ENCODE data around the gene SF3A1. TPM values are rescaled to one million over a fixed set of nuclear protein-coding genes. Genes with fewer than 3 reads are reported as not detected.

SF3A1 gene
- total RNA-seq, 1 donor from 2014 or later: 190 TPM

GRCh38 chr22:30400159-30400558 lies 43.5 kb upstream of the SF3A1 start:
- no peak overlapping the region for H3K4me3 Mint-ChIP-seq
- H3K27ac Mint-ChIP-seq: no peak overlapping the region

DNA sequence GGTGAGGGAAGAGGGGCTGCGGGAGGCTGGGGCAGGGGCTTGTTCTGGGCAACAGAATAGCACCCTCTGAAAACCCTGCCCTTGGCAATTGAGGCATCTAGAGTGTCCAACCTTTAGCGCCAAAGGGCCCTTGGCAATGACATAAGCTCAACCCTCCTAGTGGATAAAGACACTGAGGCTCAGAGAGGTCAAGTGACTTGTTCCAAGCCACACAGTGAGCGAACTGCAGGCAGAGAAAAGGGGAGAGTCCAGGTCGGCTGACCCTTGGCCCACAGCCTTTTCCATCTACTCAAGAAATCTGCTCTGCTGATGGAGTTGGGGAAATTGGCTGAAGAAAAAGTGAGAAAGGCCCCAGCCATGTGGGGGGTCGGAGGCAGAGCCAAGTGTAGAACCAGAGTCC lies 43.0 kb upstream of the SF3A1 start:
- no peaks in the 10 kb centered on the region for H3K9me3 Mint-ChIP-seq
- DNase-seq (ENCODE audit: extremely low spot score, unreplicated experiment): no peak
- no peak overlapping the region for H3K27ac Mint-ChIP-seq
- H3K36me3 Mint-ChIP-seq: no peaks in the 10 kb centered on the region
- H3K27me3 Mint-ChIP-seq: peaks cover 16% of the 10 kb centered on the region
- H3K4me3 Mint-ChIP-seq: no peak overlapping the region
- no peak for TF ChIP-seq CTCF (conservative IDR thresholded peaks at IDR 0.05)
- peaks cover 16% of the 10 kb centered on the region for H3K4me1 Mint-ChIP-seq (ENCODE audit: unreplicated experiment)

More at GRCh38 chr22:30400159-30400558, 43.5 kb upstream of the SF3A1 start:
- TF ChIP-seq CTCF (conservative IDR thresholded peaks at IDR 0.05): no peak
- Mint-ChIP-seq H3K36me3 (no peaks in the 10 kb centered on the region), H3K27me3 (peaks cover 16% of the 10 kb centered on the region), H3K4me1 (ENCODE audit: unreplicated experiment) (peaks cover 16% of the 10 kb centered on the region), H3K9me3 (no peaks in the 10 kb centered on the region)
- DNase-seq (ENCODE audit: extremely low spot score, unreplicated experiment): no peak

- no peak for TF ChIP-seq CTCF (conservative IDR thresholded peaks at IDR 0.05)
- peak overlapping the region; percentile 48 for H3K27ac Mint-ChIP-seq
- no peak for DNase-seq (ENCODE audit: extremely low spot score, unreplicated experiment)
- H3K36me3 Mint-ChIP-seq: no peaks in the 10 kb centered on the region
- H3K4me3 Mint-ChIP-seq: peak overlapping the region; percentile 73
- H3K9me3 Mint-ChIP-seq: no peaks in the 10 kb centered on the region
- H3K4me1 Mint-ChIP-seq (ENCODE audit: unreplicated experiment): peaks cover 16% of the 10 kb centered on the region
- H3K27me3 Mint-ChIP-seq: peaks cover 16% of the 10 kb centered on the region
Measured at GRCh38 chr22:30398685-30399680, 42.3 kb upstream of the SF3A1 start.

GRCh38 chr22:30397656-30398635 lies 41.3 kb upstream of the SF3A1 start:
- Mint-ChIP-seq H3K9me3 (no peaks in the 10 kb centered on the region), H3K27me3 (peaks cover 23% of the 10 kb centered on the region), H3K4me3 (peak overlapping the region; percentile 86), H3K36me3 (no peaks in the 10 kb centered on the region), H3K27ac (peak overlapping the region; percentile 48), H3K4me1 (ENCODE audit: unreplicated experiment) (peaks cover 20% of the 10 kb centered on the region)
- DNase-seq (ENCODE audit: extremely low spot score, unreplicated experiment): no peak
- no peak for TF ChIP-seq CTCF (conservative IDR thresholded peaks at IDR 0.05)

DNA sequence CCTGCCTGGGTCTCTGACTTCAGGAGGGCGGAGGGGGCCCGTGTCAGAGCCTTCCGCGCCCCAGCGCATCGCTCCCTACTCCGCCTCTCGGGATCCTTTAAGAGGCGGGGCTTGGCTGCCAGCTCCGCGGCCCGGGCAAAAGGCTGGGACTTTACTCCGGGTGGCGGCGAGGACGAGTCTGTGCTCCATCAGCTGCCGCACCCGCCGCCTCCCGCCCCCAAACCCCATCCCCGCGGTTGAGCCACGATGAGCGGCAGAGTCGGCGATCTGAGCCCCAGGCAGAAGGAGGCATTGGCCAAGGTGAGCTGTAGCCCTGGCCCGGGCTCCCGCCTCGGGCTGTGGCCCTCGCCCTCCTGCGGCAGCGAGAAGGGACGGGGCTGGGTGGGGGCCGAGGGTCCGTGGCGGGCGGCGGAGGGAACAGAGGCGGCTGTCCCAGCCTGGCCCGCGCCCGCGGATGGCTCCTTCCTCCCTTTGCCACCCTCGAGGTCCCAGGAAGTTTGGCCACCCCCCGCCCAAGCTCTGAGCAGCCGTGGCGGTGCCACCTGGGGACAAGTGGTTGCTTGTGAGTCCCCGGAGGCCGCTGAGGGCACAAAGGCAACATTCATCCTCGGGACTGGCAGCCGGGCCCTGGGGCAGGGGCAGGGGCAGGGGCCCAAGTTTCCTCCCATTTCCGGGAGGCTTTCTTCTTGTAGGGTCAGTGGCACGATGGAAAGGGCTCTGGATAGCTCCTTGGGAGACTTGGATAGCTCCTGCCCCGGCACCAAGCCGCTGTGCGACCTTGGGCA lies 40.4 kb upstream of the SF3A1 start, which contains the start of gene SEC14L2:
Gene SEC14L2 (plus strand): TSS at position 148 of the 785 bp plus-strand sequence. CDS start 99 bp downstream, at position 247.
- no peak for TF ChIP-seq CTCF (conservative IDR thresholded peaks at IDR 0.05)
- H3K27me3 Mint-ChIP-seq: peaks cover 23% of the 10 kb centered on the region
- H3K4me1 Mint-ChIP-seq (ENCODE audit: unreplicated experiment): peaks cover 18% of the 10 kb centered on the region
- no peak for DNase-seq (ENCODE audit: extremely low spot score, unreplicated experiment)
- peak within 1 kb of the TSS; percentile 86 for H3K4me3 Mint-ChIP-seq
- H3K36me3 Mint-ChIP-seq: no peaks in the 10 kb centered on the region
- no peaks in the 10 kb centered on the region for H3K9me3 Mint-ChIP-seq
- no peak within 1 kb of the TSS for H3K27ac Mint-ChIP-seq
